Peyer's patch (tissue), 4 donors: ENCODE results near the gene KCNQ2. TPM values are rescaled to one million over a fixed set of nuclear protein-coding genes. Genes with fewer than 3 reads are reported as not detected.

Experiments
- DNase-seq, 3 donors: peaks; one replicate each; pipeline ENCODE4 v3.0.0-alpha.2; 2017 to 2019
- H3K27ac ChIP-seq, 4 donors: fragments of 200-600 bp; sonication (generic); one replicate each; pipeline ENCODE4 v1.5.1; 2016 to 2019
- H3K27me3 ChIP-seq, 2 donors: fragments of 200-600 bp; sonication (generic); one replicate each; pipeline ENCODE4 v1.5.1; 2019
- H3K36me3 ChIP-seq, 3 donors: fragments of 200-600 bp; sonication (generic); one replicate each; pipeline ENCODE4 v1.5.1; 2016 to 2019
- H3K4me1 ChIP-seq, 4 donors: fragments of 200-600 bp; sonication (generic); one replicate each; pipeline ENCODE4 v1.5.1; 2016 to 2019
- H3K4me3 ChIP-seq, 4 donors: fragments of 200-600 bp; sonication (generic); 1 replicate in 3 of 4; 2 replicates in 1 of 4; pipeline ENCODE4 v1.5.1; 2016 to 2019; ENCODE audit warnings: mild to moderate bottlenecking in 1 of 4
- H3K9me3 ChIP-seq, 4 donors: fragments of 200-600 bp; sonication (generic); one replicate each; pipeline ENCODE4 v1.5.1; 2016 to 2019; ENCODE audit warnings: mild to moderate bottlenecking in 1 of 4
- CTCF ChIP-seq, 6 experiments: fragments of 450-650 bp in 4 of 6; fragments of 200-600 bp in 2 of 6; sonication (generic) in 1 of 6; IDR thresholded peaks; one replicate each; pipeline ENCODE4 v1.5.1; 2017 to 2019; ENCODE audit warnings: antibody characterized with exemption in 6 of 6, mild to moderate bottlenecking in 3 of 6, moderate library complexity in 1 of 6
- POLR2A ChIP-seq, 2 donors: fragments of 450-650 bp; IDR thresholded peaks; one replicate each; pipeline ENCODE4 v1.5.1; 2017; ENCODE audit warnings: antibody characterized with exemption in 2 of 2, mild to moderate bottlenecking in 2 of 2, moderate library complexity in 2 of 2
- total RNA-seq, 4 donors: library from RNA; depleted of rRNA; stranded (reverse); fragments of >200 nt; gene quantifications; one replicate each; pipeline ENCODE4 v1.1.0, GENCODE V29; 2016

Gene KCNQ2
- total RNA-seq, 4 donors from 2014 or later, result not detected

GRCh38 chr20:63387393-63387792 is 85.1 kb downstream of the KCNQ2 start:
- H3K36me3 ChIP-seq, result no peaks in the 10 kb centered on the region
- H3K9me3 ChIP-seq, result peaks cover 0 to 14% (median 0%) of the 10 kb centered on the region in 4 donors
- H3K27me3 ChIP-seq, result no peaks in the 10 kb centered on the region
- H3K4me3 ChIP-seq, result no peak overlapping the region
- TF ChIP-seq CTCF (IDR thresholded peaks at IDR 0.05), result no peak
- no peak overlapping the region for H3K27ac ChIP-seq
- no peak for DNase-seq
- no peaks in the 10 kb centered on the region for H3K4me1 ChIP-seq

- no peaks in the 10 kb centered on the region for H3K4me1 ChIP-seq
- peaks cover 0 to 14% (median 0%) of the 10 kb centered on the region in 4 donors for H3K9me3 ChIP-seq
- DNase-seq, result no peak
- TF ChIP-seq POLR2A (IDR thresholded peaks at IDR 0.05) (no peak), CTCF (IDR thresholded peaks at IDR 0.05) (no peak)
- H3K27me3 ChIP-seq, result no peaks in the 10 kb centered on the region
- no peaks in the 10 kb centered on the region for H3K36me3 ChIP-seq
- H3K4me3 ChIP-seq, result no peak overlapping the region
- H3K27ac ChIP-seq, result no peak overlapping the region
Observed at GRCh38 chr20:63386491-63386890, 86.0 kb downstream of the KCNQ2 start.

GRCh38 chr20:63385819-63386218 is 86.6 kb downstream of the KCNQ2 start:
- H3K4me3 ChIP-seq, result no peak overlapping the region
- H3K9me3 ChIP-seq, result peaks cover 0 to 14% (median 0%) of the 10 kb centered on the region in 4 donors
- no peak overlapping the region for H3K27ac ChIP-seq
- H3K27me3 ChIP-seq, result no peaks in the 10 kb centered on the region
- TF ChIP-seq CTCF (IDR thresholded peaks at IDR 0.05) (no peak), POLR2A (IDR thresholded peaks at IDR 0.05) (no peak)
- H3K4me1 ChIP-seq, result no peaks in the 10 kb centered on the region
- DNase-seq, result no peak
- no peaks in the 10 kb centered on the region for H3K36me3 ChIP-seq

- Histone ChIP-seq H3K4me1 (no peaks in the 10 kb centered on the region), H3K36me3 (no peaks in the 10 kb centered on the region), H3K27ac (no peak overlapping the region), H3K4me3 (no peak overlapping the region), H3K9me3 (peaks cover 0 to 14% (median 0%) of the 10 kb centered on the region in 4 donors), H3K27me3 (no peaks in the 10 kb centered on the region)
- DNase-seq, result no peak
- no peak for TF ChIP-seq POLR2A (IDR thresholded peaks at IDR 0.05)
- no peak for TF ChIP-seq CTCF (IDR thresholded peaks at IDR 0.05)
Observed at GRCh38 chr20:63384336-63384735, 88.1 kb downstream of the KCNQ2 start.

- no peak for TF ChIP-seq CTCF (IDR thresholded peaks at IDR 0.05)
- no peak for TF ChIP-seq POLR2A (IDR thresholded peaks at IDR 0.05)
- peaks cover 0 to 14% (median 0%) of the 10 kb centered on the region in 4 donors for H3K9me3 ChIP-seq
- no peaks in the 10 kb centered on the region for H3K4me1 ChIP-seq
- DNase-seq, result no peak
- H3K36me3 ChIP-seq, result no peaks in the 10 kb centered on the region
- no peak overlapping the region for H3K27ac ChIP-seq
- no peak overlapping the region for H3K4me3 ChIP-seq
- no peaks in the 10 kb centered on the region for H3K27me3 ChIP-seq
Observed at GRCh38 chr20:63383556-63383955, 88.9 kb downstream of the KCNQ2 start.
